Anterior cingulate cortex (tissue), 58 donors: ENCODE results near the gene TECR.
"Not testable (repeated sequence)": the region's sequence is repeated elsewhere in the genome, so short reads cannot be mapped to it uniquely, and the experiment has no call there.

Source experiments
- DNase-seq, 58 donors: peaks; one replicate each; lab custom pipeline; 2025; lab: John Stamatoyannopoulos, UW

TECR gene, protein sequence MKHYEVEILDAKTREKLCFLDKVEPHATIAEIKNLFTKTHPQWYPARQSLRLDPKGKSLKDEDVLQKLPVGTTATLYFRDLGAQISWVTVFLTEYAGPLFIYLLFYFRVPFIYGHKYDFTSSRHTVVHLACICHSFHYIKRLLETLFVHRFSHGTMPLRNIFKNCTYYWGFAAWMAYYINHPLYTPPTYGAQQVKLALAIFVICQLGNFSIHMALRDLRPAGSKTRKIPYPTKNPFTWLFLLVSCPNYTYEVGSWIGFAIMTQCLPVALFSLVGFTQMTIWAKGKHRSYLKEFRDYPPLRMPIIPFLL

DNA sequence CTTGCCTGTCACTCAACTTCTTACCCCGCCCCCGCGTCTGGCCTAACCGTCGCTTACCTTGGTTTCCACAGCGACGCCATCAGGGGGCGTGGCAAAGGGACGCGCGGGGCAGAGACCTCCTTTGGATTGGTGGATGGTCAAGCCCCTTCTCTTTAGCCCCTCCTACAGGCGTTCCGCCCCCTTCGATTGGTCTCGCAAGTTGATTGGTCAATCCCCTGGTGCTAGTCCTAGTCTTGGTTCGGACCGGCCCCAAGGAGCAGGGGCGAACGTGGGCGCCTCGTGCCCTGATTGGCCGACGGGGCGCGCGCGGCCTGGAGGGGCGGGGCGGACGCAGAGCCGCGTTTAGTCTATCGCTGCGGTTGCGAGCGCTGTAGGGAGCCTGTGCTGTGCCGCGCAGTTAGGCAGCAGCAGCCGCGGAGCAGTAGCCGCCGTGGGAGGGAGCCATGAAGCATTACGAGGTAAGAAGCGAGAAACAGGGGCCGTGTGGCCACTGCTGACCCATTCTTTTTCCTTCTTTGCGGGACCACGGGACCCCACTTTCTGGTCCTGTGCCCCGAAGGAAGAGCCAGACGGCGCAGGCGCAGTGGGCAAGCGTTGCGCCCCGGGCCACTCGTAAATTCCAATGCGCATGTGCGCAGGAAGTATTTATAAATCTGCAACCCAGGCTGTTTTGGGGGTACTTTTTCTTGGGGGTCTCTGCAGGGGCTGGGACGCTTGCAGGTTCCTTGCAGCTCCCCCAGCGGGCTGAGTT, at the start of gene TECR:
Gene TECR (plus strand): TSS at position 341 of the 751 bp plus-strand sequence. CDS start 103 bp downstream, at position 444.
- DNase-seq: peak; percentile 93 to 100 (median 100)

DNA sequence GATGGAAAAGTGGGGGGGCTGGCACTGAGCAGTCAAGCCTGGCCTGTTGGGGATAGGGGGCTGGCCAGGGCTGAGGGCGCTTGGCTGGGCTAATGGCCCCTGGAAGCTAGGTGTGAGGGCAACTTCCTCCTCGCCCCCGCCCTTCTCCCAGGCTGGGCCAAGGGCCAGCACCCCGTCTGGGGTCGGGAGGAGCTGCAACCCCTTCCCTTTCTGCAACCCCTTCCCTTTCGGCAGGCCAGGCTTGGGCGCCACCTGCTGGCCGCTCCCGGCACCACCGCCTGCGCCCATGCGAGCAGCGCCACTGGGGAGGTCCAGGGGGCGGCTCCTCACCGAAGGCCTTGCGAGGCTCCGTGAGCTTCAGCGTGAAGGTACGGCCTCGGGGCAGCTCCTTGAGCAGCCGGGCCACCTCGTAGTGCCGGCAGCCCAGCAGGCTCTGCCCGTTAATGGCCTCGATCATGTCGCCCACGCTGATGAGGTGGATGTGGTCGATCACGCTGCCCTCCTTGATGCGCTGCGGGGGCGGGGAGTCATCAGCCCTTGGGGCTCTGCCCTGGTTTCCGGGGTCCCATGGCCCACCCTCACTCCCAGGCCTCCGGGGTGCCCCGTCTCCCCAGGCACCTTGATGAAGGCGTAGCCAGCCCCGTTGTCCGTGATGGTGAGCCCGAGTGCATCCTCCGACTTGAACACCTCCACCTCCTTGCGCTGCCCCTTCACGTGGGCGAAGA, 49.3 kb upstream of the TECR start:
- DNase-seq: peak in 12 of 58 donors; percentile 2 to 45 (median 16)

DNA sequence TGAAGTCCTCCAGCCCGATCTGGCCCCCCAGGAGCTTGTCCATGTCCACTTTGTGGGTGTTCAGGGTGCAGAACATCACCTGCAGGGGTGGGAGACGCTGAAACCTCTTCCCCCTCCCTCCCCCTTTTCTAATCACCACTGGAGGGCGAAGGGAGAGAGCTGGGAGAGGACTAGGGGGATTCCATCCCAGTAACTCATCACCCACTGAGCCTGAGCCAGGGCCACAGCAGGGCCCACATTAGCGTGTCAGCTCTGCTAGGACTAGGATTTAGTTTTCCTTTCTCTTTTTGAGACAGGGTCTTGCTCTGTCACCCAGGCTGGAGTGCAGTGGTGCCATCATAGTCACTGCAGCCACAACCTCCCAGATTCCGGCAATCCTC, 48.7 kb upstream of the TECR start:
- DNase-seq: no peak

DNA sequence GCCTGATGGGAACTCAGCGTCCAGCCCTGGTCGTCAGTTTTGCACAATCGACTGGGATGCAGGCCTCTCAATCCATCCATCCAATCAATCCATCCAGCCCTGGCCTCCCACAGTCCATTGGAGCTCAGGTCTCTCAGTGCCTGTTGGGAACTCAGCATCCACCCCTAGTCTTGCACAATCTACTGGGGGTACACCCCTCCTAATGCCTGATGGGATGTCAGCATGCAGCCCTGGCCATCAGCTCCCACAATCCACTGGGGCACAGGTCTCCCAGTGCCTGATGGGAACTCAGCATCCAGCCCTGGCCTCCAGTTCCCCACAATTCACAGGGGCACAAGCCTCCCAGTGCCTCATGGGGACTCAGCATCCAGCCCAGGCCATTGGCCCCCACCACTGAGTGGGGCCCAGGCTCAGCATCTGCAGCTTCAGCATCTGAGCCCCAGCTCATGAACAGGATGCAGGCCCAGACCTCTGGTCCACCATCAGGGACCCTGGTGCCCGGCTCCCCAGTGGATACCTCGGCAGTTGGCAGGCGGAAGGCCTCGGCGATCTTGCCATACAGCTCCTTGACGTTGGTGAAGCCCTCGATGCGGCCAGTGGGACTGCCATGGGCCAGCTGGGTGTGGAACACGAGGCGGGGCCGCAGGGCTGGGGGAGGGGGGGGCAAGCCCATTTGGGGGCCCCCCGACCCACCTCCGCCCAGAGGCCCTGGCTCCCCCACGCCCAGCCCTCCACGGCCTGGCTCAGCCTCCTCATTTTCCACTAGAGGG, 47.0 kb upstream of the TECR start:
- DNase-seq: no peak

DNA sequence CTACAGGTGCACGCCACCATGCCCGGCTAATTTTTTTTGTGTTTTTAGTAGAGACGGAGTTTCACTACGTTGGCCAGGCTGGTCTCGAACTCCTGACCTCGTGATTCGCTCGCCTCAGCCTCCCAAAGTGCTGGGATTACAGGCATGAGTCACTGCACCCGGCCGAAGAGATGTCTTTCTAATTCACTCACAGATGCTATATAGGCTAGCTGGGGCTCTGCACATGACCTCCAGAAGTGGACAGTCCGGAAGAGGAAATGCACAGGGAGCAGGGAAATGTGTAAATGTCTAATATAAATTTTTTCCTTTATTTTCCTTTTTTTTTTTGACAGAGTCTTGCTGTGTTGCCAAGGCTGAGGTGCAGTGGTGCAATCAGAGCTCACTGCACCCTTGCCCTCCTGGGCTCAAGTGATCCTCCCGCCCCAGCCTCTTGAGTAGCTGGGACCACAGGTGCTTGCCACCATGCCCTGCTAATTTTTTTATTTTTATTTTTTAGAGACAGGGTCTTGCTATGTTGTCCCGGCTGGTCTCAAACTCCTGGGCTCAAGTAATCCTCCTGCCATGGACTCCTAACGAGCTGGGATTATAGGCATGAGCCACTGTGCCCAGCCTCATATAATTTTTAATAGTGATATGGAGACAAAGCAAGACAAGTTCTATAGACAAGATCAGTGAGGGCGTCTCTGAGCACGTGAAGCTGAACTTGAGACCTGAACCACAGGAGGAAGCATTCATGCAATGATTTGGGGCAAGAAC, 41.8 kb upstream of the TECR start:
- DNase-seq: no peak

DNA sequence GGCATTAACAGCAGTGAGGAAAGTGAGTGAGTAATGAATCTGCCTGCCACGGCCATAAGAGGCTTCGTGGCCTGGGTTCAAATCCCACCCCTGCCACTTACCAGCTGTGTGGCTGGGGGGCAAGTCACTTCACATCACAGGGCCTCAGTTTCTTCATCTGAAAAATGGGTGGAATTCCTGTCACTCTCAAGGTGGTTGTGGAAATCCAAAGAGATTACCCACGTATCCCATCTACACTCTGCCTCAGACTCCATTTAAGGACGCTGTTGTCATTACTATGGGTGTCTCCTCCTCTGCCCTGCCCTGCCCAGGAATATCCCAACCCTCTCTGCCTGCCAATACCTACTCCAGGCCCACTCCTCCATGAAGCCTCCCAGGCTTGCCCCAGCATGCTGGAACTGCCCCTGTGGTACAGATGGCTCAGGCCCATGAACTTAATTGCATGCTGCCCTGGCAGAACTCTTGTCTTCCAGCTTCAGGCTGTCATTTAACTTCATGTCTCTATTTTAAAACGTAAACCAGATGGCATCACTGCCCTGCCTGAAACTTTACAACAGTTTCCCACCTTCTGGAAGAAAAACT, 36.5 kb upstream of the TECR start:
- no peak for DNase-seq

DNA sequence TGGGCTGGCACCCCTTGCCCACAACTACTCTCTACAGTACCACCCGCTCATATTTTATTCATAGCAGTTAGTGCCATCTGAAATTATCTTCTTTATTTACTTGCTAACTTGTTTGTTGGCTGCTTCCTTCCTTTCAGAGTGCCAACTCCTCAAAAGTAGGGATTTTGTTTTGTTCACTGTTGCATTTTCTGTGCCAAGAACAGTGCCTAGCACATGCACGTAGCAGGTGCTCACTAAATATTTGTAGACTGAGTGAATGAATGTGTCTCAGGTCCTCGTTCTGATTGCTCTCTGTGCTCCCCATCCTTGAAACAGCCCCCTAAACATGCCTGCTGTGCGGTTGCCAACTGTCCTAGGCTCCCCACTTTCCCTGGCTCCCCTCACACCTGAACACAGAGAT, 35.0 kb upstream of the TECR start:
- no peak for DNase-seq

DNA sequence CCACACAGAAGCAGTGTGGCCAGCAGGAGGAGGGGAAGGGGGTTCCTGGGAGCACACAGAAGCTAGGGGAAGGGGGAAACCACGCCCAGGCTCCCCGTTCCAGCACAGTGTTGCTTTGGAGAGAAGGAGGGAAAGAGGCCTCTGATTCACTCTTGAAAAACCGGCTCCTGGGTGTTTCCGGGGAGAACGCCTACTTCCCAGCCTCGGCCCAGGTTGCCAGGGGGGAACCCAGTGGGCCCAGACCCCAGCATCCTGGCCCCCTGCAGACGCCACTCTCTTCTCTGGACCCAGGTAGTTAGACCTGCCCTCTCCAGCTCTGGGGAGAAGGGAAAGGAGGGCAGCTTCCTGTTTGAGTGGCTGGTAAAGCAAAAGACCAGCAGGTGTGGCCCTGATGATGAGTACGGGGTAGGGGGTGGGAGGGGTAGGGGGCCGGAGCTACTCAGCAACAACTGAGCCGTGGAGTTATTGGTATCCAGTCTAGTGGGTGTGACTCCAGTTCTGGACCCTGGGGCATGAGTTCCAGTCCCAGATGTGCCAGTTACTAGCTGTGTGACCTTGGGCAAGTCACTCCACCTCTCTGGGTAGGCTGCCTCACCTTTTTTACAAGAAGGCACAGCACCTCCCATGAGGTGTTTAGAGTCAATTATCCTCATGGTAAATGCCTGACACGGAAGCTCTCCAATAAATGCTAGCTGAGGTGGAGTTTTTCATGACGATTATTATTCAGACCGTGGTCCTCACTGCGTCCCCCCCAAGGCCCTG, 34.3 kb upstream of the TECR start:
- no peak for DNase-seq

DNA sequence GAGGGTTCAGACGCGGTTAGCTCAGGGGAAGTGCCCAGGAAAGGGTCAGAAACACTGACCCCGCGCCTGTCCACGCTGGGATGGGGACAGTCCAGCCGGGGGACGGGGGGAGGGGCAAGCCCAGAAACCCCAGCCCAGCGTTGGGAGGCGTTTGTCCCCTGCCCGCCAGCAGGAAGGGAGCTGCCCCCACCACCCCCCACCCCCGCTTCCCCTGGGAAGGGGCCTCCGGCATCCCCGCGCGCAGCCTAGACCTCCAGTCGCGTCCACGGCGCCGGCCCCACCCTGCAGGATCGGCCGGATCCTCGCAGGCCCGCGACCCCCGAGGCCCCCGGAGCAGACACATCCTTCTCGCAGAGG, 33.7 kb upstream of the TECR start:
- DNase-seq: peak in 1 of 58 donors; percentile 60

DNA sequence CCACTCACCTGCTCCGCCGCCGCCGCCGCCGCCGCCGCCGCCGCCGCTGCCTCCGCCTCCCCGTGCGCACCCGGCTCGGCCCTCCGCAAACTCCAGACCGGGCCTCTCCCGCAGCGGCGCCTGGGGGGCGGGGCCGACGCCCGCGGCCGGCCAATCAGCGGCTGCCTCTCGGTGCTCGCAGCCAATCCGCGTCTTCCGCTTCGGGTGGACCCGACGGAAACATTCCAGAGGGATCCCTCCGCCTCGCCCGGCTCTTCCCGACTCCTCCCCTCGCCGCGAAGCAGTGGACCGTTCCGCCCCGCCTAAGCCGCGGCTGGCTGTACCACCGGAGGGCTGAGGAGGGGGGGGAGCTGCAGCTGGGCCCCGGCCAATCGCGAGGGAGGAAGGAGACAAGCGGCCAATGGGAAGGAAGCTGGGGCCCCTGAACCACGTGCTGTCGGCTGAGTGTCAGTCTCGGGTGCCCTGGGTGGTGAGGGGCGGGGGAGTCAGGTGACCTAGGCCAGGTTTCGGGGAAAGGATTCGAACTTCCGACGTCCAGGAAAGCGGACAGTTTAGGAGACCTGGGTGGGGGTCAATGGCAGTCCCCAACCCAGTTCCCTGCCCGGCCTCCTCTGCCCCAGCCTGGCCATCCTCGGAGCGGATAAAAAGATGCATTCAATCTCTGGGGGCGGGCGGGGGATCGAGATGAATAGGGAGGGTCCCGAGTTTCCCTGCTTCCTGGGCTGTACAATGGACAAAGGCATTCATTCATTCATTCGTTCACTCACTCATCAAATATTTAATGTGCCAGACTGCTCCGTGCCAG, 33.2 kb upstream of the TECR start, which contains the start of gene GIPC1:
Gene GIPC1 (minus strand): TSS at position 99 of the 805 bp plus-strand sequence. CDS start 13,151 bp downstream, outside the sequence.
- peak; percentile 83 to 100 (median 98) for DNase-seq

DNA sequence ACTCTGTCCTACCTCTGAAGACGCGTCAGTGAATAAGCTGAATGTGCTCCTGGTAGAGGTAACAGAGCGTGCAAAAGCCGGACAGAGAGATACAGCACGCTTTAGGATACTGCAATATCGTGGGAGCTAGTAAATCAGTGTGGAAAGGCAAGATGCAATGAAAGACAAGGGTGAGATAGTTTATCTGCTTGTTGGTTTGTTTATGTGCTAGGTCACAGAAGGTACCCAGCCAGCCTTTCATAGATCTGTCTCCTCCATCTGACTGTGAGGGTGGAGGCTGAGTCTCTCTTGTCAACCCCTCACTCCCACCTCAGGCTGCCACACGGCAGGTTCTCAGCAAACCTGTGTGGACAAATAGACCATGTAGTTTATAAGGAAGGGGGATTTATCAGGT, 32.6 kb upstream of the TECR start:
- DNase-seq: peak in 2 of 58 donors; percentile 48 to 55

DNA sequence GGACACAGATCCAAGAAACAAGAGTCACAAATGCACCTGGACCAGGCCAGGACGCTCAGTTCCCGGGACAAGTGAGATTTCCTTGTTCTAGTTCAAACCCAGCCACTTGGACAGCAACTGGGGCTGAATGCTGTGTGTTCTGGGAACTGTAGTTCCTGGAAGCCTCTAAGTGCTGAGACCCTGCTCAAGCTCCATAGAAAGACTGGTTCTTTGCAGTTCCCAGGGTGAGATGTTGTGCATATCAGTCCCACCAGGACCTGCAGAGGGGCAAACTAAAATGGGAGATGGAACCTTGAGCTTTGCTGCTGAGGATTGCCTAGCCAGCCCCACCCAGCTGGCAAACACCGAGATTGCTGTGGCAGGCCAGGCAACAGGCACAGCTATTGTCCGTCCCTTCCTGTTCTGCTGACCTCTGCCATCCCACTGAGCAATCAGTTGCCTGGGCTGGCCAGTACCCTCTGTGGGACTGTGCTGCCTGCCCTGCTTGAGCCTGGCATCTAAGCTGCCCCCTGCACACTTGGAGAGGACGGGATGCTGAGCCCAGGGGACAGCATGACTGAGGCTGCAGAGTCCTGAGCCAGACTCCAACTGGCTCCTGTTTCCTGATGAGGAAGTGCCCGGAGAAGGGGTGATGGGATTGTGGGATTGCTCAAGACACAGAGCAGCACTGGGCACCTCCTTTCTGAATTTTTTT, 32.0 kb upstream of the TECR start:
- peak in 44 of 58 donors; percentile 27 to 82 (median 52) for DNase-seq

DNA sequence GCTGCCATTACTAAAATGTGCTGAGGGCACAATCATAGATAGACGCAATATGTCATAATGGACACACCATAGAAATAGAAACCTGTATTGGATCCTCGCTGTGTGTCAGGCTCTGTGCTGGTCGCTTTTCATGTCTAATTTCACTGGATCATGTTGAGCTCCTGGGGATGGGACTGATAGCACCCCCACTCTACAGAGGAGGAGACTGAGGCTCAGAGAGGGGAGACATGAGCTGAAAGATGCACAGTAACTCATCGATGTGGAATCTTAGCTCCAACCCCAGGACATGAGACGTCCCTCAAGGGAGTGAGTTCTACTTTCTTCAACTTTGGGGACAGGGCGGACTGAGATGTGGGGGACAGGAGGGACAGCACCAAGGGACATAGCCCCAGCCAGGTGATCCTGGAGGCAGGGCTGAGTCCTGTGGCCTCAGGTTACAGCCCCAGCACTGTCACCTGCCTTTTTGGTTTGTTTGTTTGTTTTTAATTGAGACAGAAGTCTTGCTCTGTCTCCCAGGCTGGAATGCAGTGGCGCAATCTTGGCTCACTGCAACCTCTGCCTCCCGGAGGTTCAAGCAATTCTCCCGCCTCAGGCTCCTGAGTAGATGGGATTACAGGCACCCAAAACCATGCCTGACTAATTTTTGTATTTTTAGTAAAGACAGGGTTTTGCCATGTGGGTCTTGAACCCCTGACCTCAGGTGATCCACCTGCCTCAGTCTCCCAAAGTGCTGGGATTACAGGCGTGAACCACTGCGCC, 26.9 kb upstream of the TECR start:
- DNase-seq: no peak

DNA sequence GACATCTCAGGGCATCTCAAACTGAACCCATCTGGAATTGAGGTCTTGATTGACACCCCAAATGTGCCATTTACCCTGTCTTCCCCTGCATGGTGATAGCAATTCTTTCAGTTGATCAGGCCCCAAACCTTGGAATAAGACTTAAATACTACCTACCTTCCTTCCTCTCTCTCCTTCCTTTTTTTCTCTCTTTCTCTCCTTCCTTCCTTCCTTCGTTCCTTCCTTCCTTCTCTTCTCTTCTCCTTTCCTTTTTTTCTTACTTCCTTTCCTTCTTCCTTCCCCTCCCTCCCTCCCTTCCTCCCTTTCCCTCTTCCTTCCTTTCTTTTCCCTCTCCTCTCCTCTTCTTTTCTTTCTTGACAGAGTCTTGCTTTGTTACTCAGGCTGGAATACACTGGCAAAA, 26.1 kb upstream of the TECR start:
- no peak for DNase-seq

DNA sequence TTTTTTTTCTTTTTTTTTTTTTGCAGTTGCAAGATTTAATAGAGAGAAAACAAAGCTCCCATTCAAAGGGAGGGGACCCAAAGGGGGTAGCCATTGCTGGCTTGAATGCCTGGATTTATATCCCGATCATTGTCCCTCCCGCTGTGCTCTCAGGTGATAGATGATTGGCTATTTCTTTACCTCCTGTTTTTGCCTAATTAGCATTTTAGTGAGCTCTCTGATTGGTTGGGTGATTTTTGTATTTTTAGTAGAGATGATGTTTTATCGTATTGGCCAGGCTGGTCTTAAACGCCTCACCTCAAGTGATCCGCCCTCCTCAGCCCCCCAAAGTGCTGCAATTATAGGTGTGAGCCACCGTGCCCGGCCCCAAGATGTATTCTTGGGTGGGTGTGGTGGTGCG, 24.8 kb upstream of the TECR start:
- not testable (repeated sequence) for DNase-seq
